ENCODE results near the gene EVX1.

EVX1 gene

DNA sequence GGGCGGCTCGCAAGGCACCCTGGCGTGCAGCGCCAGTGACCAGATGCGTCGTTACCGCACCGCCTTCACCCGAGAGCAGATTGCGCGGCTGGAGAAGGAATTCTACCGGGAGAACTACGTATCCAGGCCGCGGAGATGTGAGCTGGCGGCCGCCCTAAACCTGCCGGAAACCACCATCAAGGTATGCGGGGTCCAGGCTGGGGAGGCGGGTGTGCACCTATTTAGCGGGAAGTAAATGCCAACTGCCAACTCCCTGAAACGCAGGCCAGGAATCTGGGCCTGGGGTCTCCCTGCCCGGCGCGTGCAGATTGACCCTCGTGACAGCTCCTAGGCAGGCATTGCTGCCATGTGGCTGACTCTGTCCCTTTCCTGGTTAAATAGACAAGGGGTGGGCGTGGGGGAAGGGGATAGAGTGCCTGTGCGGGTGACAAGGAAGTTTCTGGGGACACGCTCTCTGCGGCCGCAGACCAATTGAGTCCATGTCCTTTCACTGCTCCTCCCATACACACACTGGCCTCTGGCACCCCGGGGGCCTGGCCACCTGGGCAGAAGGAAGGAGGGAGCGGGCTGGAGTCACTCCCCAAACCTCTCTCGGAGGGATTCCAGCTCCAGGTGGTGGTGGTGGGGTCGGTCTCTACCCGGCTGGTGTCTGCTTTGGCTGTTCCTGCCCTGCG, 2.7 kb downstream of the EVX1 start:
- Histone ChIP-seq H3F3A (ENCODE audit: insufficient read depth) (no peaks in the 10 kb centered on the region), H3K4me2 (ENCODE audit: low read depth, low read length, poor library complexity, severe bottlenecking) (no peak overlapping the region), H3K9me3 (ENCODE audit: insufficient read depth, low read length) (no peaks in the 10 kb centered on the region), H4K20me1 (ENCODE audit: low read depth, low read length) (no peaks in the 10 kb centered on the region), H3K27me3 (ENCODE audit: low read length) (no peaks in the 10 kb centered on the region), H3K79me2 (ENCODE audit: insufficient read depth, low read length) (no peaks in the 10 kb centered on the region), H2AFZ (ENCODE audit: low read depth, low read length, severe bottlenecking) (no peak overlapping the region), H3K4me3 (ENCODE audit: insufficient read depth, low read length, poor library complexity, severe bottlenecking) (no peak overlapping the region), H3K9ac (ENCODE audit: low read length) (no peak overlapping the region), H3K9me2 (replicated peaks; ENCODE audit: insufficient read depth, low read length) (no peaks in the 10 kb centered on the region), H3K27ac (ENCODE audit: low read depth, low read length) (no peak overlapping the region), H3K36me3 (ENCODE audit: low read length) (no peaks in the 10 kb centered on the region)
- TF ChIP-seq, protein P1, sequence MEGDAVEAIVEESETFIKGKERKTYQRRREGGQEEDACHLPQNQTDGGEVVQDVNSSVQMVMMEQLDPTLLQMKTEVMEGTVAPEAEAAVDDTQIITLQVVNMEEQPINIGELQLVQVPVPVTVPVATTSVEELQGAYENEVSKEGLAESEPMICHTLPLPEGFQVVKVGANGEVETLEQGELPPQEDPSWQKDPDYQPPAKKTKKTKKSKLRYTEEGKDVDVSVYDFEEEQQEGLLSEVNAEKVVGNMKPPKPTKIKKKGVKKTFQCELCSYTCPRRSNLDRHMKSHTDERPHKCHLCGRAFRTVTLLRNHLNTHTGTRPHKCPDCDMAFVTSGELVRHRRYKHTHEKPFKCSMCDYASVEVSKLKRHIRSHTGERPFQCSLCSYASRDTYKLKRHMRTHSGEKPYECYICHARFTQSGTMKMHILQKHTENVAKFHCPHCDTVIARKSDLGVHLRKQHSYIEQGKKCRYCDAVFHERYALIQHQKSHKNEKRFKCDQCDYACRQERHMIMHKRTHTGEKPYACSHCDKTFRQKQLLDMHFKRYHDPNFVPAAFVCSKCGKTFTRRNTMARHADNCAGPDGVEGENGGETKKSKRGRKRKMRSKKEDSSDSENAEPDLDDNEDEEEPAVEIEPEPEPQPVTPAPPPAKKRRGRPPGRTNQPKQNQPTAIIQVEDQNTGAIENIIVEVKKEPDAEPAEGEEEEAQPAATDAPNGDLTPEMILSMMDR (IDR thresholded peaks at IDR 0.05; ENCODE audit: insufficient read depth, low read length, poor library complexity, severe bottlenecking) = no peak
- TF ChIP-seq EZH2phosphoT487 (conservative IDR thresholded peaks at IDR 0.05; ENCODE audit: low read length) = no peak

DNA sequence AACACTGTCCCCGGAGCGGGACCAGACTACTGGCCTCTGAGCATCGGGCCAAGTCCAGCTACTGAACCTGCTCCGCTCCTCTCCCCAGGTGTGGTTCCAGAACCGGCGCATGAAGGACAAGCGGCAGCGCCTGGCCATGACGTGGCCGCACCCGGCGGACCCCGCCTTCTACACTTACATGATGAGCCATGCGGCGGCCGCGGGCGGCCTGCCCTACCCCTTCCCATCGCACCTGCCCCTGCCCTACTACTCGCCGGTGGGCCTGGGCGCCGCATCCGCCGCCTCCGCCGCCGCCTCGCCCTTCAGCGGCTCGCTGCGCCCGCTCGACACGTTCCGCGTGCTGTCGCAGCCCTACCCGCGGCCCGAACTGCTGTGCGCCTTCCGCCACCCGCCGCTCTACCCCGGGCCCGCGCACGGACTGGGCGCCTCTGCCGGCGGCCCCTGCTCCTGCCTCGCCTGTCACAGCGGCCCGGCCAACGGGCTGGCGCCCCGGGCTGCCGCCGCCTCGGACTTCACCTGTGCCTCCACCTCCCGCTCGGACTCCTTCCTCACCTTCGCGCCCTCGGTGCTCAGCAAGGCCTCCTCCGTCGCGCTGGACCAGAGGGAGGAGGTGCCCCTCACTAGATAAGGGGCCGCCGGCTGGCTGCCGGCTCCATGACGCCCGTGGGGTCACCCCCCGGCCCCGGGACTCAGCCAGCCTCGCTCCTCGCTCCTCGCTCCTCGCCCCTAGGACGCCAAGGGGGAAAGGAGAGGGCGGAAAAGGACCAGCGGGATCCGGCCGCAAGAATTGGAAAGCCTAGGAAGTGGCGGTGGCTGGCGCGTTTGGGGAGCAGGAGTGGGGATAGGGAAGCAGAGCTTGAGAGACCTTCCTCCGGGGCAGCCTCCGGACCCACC, 3.4 kb downstream of the EVX1 start:
- H3F3A ChIP-seq (ENCODE audit: insufficient read depth) = no peaks in the 10 kb centered on the region
- H3K9ac ChIP-seq (ENCODE audit: low read length) = no peak overlapping the region
- H4K20me1 ChIP-seq (ENCODE audit: low read depth, low read length) = no peaks in the 10 kb centered on the region
- no peaks in the 10 kb centered on the region for H3K9me2 ChIP-seq (replicated peaks; ENCODE audit: insufficient read depth, low read length)
- H3K79me2 ChIP-seq (ENCODE audit: insufficient read depth, low read length) = no peaks in the 10 kb centered on the region
- H3K27ac ChIP-seq (ENCODE audit: low read depth, low read length) = no peak overlapping the region
- no peak overlapping the region for H3K4me2 ChIP-seq (ENCODE audit: low read depth, low read length, poor library complexity, severe bottlenecking)
- H2AFZ ChIP-seq (ENCODE audit: low read depth, low read length, severe bottlenecking) = no peak overlapping the region
- TF ChIP-seq, protein P1 (IDR thresholded peaks at IDR 0.05; ENCODE audit: insufficient read depth, low read length, poor library complexity, severe bottlenecking) = no peak
- no peak for TF ChIP-seq EZH2phosphoT487 (conservative IDR thresholded peaks at IDR 0.05; ENCODE audit: low read length)
- H3K36me3 ChIP-seq (ENCODE audit: low read length) = no peaks in the 10 kb centered on the region
- H3K9me3 ChIP-seq (ENCODE audit: insufficient read depth, low read length) = no peaks in the 10 kb centered on the region
- H3K27me3 ChIP-seq (ENCODE audit: low read length) = no peaks in the 10 kb centered on the region
- H3K4me3 ChIP-seq (ENCODE audit: insufficient read depth, low read length, poor library complexity, severe bottlenecking) = no peak overlapping the region

DNA sequence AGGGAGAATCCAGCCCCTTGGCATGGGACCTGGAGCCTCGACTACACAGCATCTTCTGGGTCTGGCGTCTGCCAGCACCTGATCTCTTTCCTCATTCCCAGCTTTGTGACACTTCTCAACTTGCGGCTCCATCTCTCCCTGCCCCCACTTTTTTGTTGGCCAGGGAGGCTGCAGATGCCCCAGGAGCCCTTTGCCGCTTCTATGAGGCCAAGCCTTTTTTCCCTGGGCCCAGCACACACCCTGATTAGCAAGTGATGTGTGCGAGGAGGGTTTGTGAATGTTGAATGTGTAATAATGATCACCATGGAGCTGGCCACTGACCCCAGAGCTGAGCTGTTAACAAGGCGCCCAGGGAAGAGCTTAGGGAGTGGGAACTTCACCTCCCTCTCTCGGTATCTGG, 4.4 kb downstream of the EVX1 start:
- H3K4me3 ChIP-seq (ENCODE audit: insufficient read depth, low read length, poor library complexity, severe bottlenecking) = no peak overlapping the region
- H3K9me2 ChIP-seq (replicated peaks; ENCODE audit: insufficient read depth, low read length) = no peaks in the 10 kb centered on the region
- TF ChIP-seq, protein P1 (IDR thresholded peaks at IDR 0.05; ENCODE audit: insufficient read depth, low read length, poor library complexity, severe bottlenecking) = no peak
- TF ChIP-seq EZH2phosphoT487 (conservative IDR thresholded peaks at IDR 0.05; ENCODE audit: low read length) = no peak
- no peaks in the 10 kb centered on the region for H3F3A ChIP-seq (ENCODE audit: insufficient read depth)
- no peak overlapping the region for H3K9ac ChIP-seq (ENCODE audit: low read length)
- H2AFZ ChIP-seq (ENCODE audit: low read depth, low read length, severe bottlenecking) = no peak overlapping the region
- no peak overlapping the region for H3K4me2 ChIP-seq (ENCODE audit: low read depth, low read length, poor library complexity, severe bottlenecking)
- no peak overlapping the region for H3K27ac ChIP-seq (ENCODE audit: low read depth, low read length)
- no peaks in the 10 kb centered on the region for H3K9me3 ChIP-seq (ENCODE audit: insufficient read depth, low read length)
- no peaks in the 10 kb centered on the region for H3K27me3 ChIP-seq (ENCODE audit: low read length)
- no peaks in the 10 kb centered on the region for H4K20me1 ChIP-seq (ENCODE audit: low read depth, low read length)
- no peaks in the 10 kb centered on the region for H3K36me3 ChIP-seq (ENCODE audit: low read length)
- H3K79me2 ChIP-seq (ENCODE audit: insufficient read depth, low read length) = no peaks in the 10 kb centered on the region
